ENCODE data around the gene TFCP2L1.

DNA sequence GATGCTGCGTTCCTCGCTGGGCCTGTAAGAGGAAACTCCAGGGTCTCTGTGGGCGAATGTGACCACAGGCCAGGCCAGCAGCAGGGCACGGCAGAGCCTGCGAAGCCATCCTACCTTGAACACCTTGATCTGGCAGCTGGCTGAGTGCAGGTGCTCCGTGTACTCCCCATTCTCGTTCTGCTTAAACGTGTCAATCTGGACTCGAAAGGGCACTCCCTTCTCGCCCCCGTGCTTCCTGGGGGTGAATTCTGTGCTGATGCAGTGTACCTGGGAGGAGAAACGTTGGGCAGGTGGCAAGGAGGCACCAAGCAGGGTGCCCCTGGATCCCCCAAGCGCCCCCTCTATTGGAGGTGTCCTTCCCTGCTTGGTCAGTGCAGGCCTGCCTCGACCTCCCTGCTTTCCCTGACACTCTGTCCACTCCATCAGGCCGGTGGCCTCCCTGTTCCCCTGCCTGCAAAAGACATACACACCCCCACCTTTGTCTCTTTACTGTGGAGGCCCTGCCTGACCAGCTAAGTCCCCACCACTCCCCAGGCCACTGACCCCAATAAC is 38.2 kb downstream of the TFCP2L1 start:
- TF ChIP-seq, protein P1, sequence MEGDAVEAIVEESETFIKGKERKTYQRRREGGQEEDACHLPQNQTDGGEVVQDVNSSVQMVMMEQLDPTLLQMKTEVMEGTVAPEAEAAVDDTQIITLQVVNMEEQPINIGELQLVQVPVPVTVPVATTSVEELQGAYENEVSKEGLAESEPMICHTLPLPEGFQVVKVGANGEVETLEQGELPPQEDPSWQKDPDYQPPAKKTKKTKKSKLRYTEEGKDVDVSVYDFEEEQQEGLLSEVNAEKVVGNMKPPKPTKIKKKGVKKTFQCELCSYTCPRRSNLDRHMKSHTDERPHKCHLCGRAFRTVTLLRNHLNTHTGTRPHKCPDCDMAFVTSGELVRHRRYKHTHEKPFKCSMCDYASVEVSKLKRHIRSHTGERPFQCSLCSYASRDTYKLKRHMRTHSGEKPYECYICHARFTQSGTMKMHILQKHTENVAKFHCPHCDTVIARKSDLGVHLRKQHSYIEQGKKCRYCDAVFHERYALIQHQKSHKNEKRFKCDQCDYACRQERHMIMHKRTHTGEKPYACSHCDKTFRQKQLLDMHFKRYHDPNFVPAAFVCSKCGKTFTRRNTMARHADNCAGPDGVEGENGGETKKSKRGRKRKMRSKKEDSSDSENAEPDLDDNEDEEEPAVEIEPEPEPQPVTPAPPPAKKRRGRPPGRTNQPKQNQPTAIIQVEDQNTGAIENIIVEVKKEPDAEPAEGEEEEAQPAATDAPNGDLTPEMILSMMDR (IDR thresholded peaks at IDR 0.05; ENCODE audit: insufficient read depth, low read length, poor library complexity, severe bottlenecking), result no peak
- TF ChIP-seq EZH2phosphoT487 (conservative IDR thresholded peaks at IDR 0.05; ENCODE audit: low read length), result no peak
